HG02973 (cell line): Measurements from ENCODE around the gene MMP14.
"Not testable (repeated sequence)": the region's sequence is repeated elsewhere in the genome, so short reads cannot be mapped to it uniquely, and the experiment has no call there.

Source experiments
- ATAC-seq: cut with Tn5 transposase; IDR thresholded peaks from one replicate; pipeline ENCODE4 v1.9.1; 2021; ENCODE audit warnings: moderate library complexity; ENCODE audit not compliant: unreplicated experiment

MMP14 gene

GRCh38 chr14:22841769-22842168 is 5.4 kb downstream of the MMP14 start:
- no peak for ATAC-seq

DNA sequence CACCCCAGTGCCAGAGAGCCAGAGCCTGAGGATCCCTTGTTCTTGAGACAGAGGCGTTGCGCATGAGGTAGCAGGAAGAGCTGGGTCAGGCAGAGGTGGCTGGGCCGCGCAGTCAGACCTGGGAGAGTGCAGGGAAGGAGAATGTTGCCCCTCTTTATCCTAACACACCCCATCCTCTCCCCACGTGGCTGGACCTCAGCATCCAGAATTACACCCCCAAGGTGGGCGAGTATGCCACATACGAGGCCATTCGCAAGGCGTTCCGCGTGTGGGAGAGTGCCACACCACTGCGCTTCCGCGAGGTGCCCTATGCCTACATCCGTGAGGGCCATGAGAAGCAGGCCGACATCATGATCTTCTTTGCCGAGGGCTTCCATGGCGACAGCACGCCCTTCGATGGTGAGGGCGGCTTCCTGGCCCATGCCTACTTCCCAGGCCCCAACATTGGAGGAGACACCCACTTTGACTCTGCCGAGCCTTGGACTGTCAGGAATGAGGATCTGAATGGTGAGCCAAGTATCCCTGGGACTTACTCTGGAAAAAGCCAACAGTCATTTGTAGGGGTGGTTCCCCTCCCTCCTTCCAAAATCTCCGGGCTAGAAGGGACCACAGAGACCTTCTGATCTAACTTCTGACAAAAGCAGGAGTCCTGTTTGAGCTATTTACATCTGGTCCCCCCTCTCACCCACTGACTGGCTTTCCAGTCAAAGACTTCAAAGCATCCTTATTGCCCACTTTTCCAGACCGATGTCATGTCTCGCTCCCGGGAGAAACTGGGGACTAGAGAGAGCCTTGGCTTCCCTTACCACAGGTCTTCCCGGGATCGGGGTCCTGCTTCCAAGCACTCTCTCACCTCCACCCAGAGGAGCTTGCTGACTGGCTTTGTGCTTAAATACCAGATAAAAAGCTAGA is 6.1 kb downstream of the MMP14 start:
- no peak for ATAC-seq

DNA sequence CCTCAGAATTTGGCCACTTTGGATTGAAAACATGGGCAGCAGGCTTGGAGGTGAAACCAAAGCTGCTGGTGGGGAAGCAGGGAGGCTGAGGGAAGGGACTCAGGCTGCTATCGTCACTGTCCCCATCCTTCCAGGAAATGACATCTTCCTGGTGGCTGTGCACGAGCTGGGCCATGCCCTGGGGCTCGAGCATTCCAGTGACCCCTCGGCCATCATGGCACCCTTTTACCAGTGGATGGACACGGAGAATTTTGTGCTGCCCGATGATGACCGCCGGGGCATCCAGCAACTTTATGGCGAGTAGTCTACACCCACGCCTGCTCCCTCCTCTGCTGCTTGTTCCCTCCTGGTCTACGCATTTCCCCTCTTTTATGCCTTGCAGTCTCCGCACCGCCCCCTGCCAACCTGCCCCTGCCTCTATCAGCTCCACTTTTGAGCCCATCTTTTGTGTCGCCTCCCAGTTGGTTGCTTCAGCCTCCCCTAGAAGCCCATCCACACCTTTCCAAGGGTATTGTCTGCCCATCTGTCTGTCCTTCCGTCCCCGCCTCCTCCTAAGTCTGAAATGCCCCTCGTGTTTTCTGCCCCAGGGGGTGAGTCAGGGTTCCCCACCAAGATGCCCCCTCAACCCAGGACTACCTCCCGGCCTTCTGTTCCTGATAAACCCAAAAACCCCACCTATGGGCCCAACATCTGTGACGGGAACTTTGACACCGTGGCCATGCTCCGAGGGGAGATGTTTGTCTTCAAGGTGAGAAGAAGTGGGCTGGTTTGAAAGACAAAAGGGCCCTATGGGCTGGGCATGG is 6.9 kb downstream of the MMP14 start:
- ATAC-seq: no peak

GRCh38 chr14:22844221-22845102 is 8.1 kb downstream of the MMP14 start:
- ATAC-seq: no peak

DNA sequence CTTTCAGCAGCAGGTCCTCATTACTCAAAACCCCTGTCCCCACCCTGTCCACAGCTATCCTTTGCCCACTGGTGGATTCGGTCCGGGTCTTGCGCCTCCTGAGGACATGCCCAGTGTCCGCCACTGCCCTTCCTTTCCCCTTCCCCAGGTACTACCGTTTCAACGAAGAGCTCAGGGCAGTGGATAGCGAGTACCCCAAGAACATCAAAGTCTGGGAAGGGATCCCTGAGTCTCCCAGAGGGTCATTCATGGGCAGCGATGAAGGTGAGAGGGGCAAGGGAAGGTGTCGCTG is 8.7 kb downstream of the MMP14 start:
- no peak for ATAC-seq

- no peak for ATAC-seq
Observed at GRCh38 chr14:22845821-22846625, 9.6 kb downstream of the MMP14 start.

DNA sequence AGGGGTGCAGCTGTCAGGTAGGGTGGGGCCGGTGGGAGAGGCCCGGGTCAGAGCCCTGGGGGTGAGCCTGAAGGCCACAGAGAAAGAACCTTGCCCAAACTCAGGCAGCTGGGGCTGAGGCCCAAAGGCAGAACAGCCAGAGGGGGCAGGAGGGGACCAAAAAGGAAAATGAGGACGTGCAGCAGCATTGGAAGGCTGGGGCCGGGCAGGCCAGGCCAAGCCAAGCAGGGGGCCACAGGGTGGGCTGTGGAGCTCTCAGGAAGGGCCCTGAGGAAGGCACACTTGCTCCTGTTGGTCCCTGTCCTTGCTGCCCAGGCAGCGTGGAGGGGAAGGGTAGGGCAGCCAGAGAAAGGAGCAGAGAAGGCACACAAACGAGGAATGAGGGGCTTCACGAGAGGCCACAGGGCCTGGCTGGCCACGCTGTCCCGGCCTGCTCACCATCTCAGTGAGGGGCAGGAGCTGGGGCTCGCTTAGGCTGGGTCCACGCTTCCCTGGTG is 10.5 kb downstream of the MMP14 start:
- ATAC-seq: no peak

GRCh38 chr14:22847661-22848341 is 11.4 kb downstream of the MMP14 start:
- ATAC-seq: no peak

GRCh38 chr14:22848351-22849164 is 12.2 kb downstream of the MMP14 start:
- ATAC-seq: no peak

DNA sequence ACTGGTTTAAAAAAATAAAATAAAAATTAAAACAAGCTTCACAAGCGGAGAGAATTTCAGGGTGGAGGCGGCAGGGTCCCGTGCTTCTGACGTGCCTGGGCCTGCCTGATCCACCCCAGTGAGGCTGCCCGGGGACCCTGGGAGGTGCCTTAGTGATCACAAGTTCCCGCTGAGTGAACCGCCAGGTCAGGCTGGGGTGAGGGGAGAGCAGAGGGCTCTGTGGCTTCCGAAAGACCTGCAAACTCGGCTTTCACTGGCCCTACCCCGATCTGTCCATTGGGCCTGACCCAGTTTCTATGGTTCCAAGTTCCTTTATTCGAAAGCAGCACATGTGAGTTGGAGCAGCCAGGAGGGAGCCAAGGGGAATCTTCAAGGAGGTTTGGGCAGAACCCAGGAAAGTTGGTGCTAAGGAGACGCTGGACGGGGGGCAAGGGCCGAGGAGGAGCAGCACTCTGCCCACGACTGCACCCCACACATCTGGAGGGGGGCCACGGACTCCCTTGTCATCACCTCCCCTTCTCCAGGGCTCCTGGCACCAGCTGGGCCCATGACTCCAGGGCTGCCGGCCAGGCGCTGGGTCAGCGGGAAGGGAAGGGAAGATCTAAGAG is 12.9 kb downstream of the MMP14 start:
- ATAC-seq: no peak

DNA sequence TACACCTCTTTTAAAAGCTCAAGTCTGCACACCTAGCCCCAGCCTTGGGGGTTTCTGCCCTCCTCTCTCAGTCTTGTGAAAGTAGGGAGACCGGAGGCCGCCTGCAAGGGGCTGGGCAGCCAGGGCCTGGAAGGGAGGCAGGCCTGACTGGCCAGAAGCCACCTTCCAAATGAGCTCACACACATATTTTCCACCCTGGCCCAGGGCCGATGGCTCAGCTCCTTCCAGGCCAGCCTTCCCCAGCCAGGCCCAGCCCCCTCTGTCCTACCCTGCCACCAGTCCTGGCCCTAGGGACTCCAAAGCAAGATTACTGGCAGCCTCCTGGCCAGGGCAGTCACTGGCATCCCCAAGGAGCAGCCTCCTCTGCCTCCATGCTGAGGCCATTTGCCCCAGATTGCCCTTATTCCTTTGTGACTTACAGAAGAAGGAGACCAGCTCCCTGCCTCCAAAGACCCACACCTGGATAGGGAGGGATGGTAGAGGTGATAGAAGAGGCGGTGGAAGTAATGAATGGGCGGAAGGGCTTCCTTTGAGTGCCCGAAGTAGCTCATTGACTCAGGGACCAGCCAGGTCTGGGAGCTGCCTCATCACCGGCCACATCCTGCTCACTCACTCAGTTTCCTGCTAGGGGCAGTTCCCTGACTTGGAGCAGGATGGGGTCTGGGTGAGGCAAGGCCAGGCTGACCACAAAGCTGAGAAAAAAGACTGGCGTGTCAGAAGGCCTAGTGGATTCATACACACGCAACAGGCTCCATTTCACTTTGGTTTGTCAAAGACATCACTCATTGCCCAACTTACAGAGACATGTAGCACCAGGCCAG is 14.8 kb downstream of the MMP14 start:
- ATAC-seq: no peak

GRCh38 chr14:22852178-22852577 is 15.8 kb downstream of the MMP14 start:
- not testable (repeated sequence) for ATAC-seq

DNA sequence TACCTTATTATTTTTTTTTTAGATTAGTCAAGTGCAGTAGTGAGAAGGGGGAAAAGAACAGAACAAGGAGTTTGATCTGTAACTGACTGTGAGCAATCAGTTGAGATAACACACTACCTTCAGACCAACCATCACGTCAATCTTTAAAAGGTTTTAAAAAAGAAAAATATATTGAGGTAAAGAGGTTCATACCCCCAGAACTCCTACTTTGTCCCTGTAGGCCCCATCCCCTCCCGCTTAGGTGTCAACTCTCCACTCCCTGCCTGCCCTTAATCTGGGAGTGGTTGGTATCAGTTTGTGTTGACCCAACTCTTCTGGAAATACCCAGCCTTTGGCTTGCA is 16.2 kb downstream of the MMP14 start:
- ATAC-seq: no peak

DNA sequence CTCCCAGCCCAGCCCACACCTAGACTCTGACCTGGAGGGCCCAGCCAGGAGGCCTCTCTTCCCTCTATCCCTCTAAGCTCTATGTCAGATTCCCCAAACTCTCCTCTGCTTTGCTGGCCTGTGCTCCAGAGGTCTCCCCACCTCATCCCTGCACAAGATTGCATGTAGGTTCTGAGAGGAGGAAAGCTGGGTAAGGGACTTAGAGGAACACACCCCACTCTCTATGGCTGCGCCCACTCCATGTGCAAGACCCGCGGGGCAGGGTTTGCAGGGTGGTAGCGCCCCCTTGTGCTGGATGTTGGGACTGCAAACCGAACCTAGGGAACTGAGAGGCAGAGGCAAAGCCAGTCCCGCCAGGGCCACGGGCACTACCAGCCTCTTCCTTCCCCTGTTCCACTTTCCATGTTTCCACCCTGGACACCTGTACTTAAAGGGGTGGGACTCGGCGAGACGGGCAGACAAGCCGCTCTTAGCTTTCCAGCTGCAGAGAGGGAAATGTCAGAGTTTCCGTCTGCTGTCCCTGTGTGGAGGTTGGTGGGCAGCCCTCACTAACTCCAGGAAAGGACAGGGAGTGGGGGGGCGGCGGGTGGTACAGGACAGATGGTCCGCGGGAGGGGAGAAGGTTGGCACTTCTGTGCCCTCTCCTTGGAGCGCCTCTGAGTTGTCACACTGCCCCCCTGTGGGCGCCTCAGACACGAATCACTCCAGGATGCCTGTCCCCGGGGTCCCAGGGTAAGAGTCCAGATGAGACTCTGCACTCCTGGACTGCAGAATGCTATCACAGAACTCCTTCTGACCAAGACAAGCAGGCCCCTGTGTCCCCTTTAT is 16.8 kb downstream of the MMP14 start:
- ATAC-seq: no peak

DNA sequence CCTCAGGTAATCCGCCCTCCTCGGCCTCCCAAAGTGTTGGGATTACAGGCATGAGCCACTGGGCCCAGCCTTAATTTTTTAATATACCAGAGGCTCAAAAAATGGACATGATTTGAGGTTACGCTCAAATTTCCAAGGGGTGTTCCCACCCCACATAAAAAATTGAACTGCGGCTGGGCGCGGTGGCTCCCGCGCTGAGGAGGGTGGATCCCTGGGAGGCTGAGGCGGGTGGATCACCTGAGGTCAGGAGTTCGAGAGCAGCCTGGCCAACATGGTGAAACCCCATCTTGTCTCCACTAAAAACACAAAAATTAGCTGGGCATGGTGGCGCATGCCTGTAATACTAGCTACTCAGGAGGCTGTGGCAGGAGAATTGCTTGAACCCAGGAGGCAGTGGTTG is 17.9 kb downstream of the MMP14 start:
- not testable (repeated sequence) for ATAC-seq

DNA sequence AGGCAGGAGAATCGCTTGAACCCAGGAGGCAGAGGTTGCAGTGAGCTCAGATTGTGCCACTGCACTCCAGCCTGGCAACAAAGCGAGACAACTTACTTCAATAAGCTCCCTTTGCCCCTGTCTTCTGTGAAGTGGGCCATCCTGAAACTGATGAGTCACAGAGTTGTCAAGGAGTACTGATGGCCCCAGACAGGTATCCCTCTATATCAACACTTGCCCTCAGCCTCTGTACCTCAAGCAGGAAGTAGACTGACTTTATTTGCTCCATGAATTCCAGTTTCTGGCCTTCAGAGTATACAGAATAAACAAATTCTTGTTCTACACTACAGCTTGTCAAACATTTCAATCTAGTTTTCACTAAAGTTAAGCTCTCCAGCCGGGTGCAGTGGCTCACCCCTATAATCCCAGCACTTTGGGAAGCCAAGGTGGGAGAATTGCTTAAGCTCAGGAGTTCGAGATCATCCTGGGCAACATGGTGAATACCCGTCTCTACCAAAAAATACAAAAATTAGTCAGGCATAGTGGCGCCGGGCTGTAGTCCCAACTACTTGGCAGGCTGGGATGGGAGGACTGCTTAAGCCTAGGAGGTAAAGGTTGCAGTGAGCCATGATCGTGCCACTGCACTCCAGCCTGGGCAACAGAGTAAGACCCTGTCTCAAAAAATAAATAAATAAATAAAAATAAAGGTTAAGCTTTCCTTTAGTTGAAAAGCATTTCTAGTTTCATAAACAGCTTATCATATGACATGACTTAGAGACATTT is 18.8 kb downstream of the MMP14 start:
- no peak for ATAC-seq
